DMS153 treated with DMSO at 0.1 percent for 48 hours (cell line): ENCODE results near the gene RASD1.
A peak's percentile ranks its signal among the peaks of the same experiment; 100 is the strongest.
"Not testable (repeated sequence)": the region's sequence is repeated elsewhere in the genome, so short reads cannot be mapped to it uniquely, and the experiment has no call there.

Source experiments
- DNase-seq: peaks from one replicate; lab custom pipeline; 2025; ENCODE audit not compliant: unreplicated experiment; lab: John Stamatoyannopoulos, UW

The RASD1 gene

GRCh38 chr17:17479209-17479608, 17.0 kb downstream of the RASD1 start:
- DNase-seq, result no peak

- DNase-seq, result peak; percentile 9
Observed at GRCh38 chr17:17476865-17477467, 19.2 kb downstream of the RASD1 start, which contains the start of gene MED9. Gene MED9 (plus strand): TSS chr17:17477000. CDS start chr17:17477042, 42 bp downstream.

GRCh38 chr17:17474341-17474740, 21.9 kb downstream of the RASD1 start:
- no peak for DNase-seq

- no peak for DNase-seq
Observed at GRCh38 chr17:17472333-17472920, 23.8 kb downstream of the RASD1 start.

- no peak for DNase-seq
Observed at GRCh38 chr17:17469996-17470395, 26.2 kb downstream of the RASD1 start.

- no peak for DNase-seq
Observed at GRCh38 chr17:17469358-17469757, 26.8 kb downstream of the RASD1 start.

- no peak for DNase-seq
Observed at GRCh38 chr17:17468217-17469010, 27.8 kb downstream of the RASD1 start.

GRCh38 chr17:17467720-17468119, 28.5 kb downstream of the RASD1 start:
- DNase-seq, result no peak

- no peak for DNase-seq
Observed at GRCh38 chr17:17467016-17467415, 29.2 kb downstream of the RASD1 start.

- no peak for DNase-seq
Observed at GRCh38 chr17:17466511-17466910, 29.7 kb downstream of the RASD1 start.

GRCh38 chr17:17465878-17466277, 30.3 kb downstream of the RASD1 start:
- DNase-seq, result not testable (repeated sequence)

GRCh38 chr17:17463821-17464220, 32.4 kb downstream of the RASD1 start:
- DNase-seq, result no peak

GRCh38 chr17:17462048-17462824, 34.0 kb downstream of the RASD1 start:
- no peak for DNase-seq

GRCh38 chr17:17460038-17460437, 36.2 kb downstream of the RASD1 start:
- DNase-seq, result no peak

- DNase-seq, result no peak
Observed at GRCh38 chr17:17457680-17458079, 38.5 kb downstream of the RASD1 start.

- DNase-seq, result no peak
Observed at GRCh38 chr17:17456251-17456650, 39.9 kb downstream of the RASD1 start.

GRCh38 chr17:17455173-17455572, 41.0 kb downstream of the RASD1 start:
- no peak for DNase-seq

- not testable (repeated sequence) for DNase-seq
Observed at GRCh38 chr17:17454700-17455099, 41.5 kb downstream of the RASD1 start.

GRCh38 chr17:17454276-17454675, 41.9 kb downstream of the RASD1 start:
- no peak for DNase-seq

- DNase-seq, result no peak
Observed at GRCh38 chr17:17453088-17453487, 43.1 kb downstream of the RASD1 start.

- no peak for DNase-seq
Observed at GRCh38 chr17:17448723-17449122, 47.5 kb downstream of the RASD1 start.
